NT2/D1 (cell line): Measurements from ENCODE around the gene FAM222B.
"Not testable (repeated sequence)": the region's sequence is repeated elsewhere in the genome, so short reads cannot be mapped to it uniquely, and the experiment has no call there.

Experiments
- DNase-seq: peaks from one replicate; pipeline ENCODE4 v3.0.0-alpha.2; 2011; ENCODE audit warnings: low read depth, low spot score
- H3K27me3 ChIP-seq: 2 replicates; pipeline ENCODE4 v1.6.0; 2011; ENCODE audit warnings: mild to moderate bottlenecking; ENCODE audit not compliant: insufficient read length, insufficient read depth
- H3K36me3 ChIP-seq: 2 replicates; pipeline ENCODE4 v1.6.1; 2011; ENCODE audit warnings: mild to moderate bottlenecking, low read length, mixed read lengths; ENCODE audit not compliant: insufficient read depth, insufficient read length
- H3K4me1 ChIP-seq: 2 replicates; pipeline ENCODE4 v1.5.1; 2011; ENCODE audit not compliant: insufficient read depth, insufficient read length
- H3K4me3 ChIP-seq: 2 replicates; pipeline ENCODE4 v1.5.1; 2011; ENCODE audit warnings: low read depth; ENCODE audit not compliant: insufficient read length
- H3K9ac ChIP-seq: 2 replicates; pipeline ENCODE4 v1.6.0; 2011; ENCODE audit warnings: low read depth; ENCODE audit not compliant: insufficient read length
- H3K9me3 ChIP-seq: 2 replicates; pipeline ENCODE4 v1.5.1; 2011; ENCODE audit warnings: mild to moderate bottlenecking, low read length; ENCODE audit not compliant: insufficient read depth
- SUZ12 ChIP-seq: IDR thresholded peaks from 2 replicates; pipeline ENCODE4 v1.6.1; 2011; ENCODE audit not compliant: insufficient read length, insufficient read depth; ENCODE audit errors: extremely low read depth
- YY1 ChIP-seq: IDR thresholded peaks from 2 replicates; pipeline ENCODE4 v1.6.1; 2011; ENCODE audit not compliant: insufficient read length, insufficient read depth
- ZNF274 ChIP-seq: IDR thresholded peaks from 2 replicates; pipeline ENCODE4 v1.6.1; 2011; ENCODE audit warnings: mild to moderate bottlenecking, low read depth, low read length

Gene FAM222B

GRCh38 chr17:28788100-28788499, 54.5 kb downstream of the FAM222B start:
- H3K36me3 ChIP-seq: peaks cover 6% of the 10 kb centered on the region
- no peaks in the 10 kb centered on the region for H3K27me3 ChIP-seq
- TF ChIP-seq SUZ12 (no peak), YY1 (no peak), ZNF274 (no peak)
- no peak for DNase-seq
- no peak overlapping the region for H3K9ac ChIP-seq
- no peaks in the 10 kb centered on the region for H3K9me3 ChIP-seq
- H3K4me1 ChIP-seq: no peaks in the 10 kb centered on the region
- no peak overlapping the region for H3K4me3 ChIP-seq

- TF ChIP-seq YY1 (no peak), ZNF274 (no peak), SUZ12 (no peak)
Observed at GRCh38 chr17:28783161-28783560, 59.4 kb downstream of the FAM222B start.

GRCh38 chr17:28779601-28780000, 63.0 kb downstream of the FAM222B start:
- not testable (repeated sequence) for H3K9me3 ChIP-seq, DNase-seq, H3K27me3 ChIP-seq, H3K36me3 ChIP-seq, H3K9ac ChIP-seq, H3K4me3 ChIP-seq, H3K4me1 ChIP-seq

More at GRCh38 chr17:28783161-28783560, 59.4 kb downstream of the FAM222B start:
- H3K9me3 ChIP-seq: no peaks in the 10 kb centered on the region
- DNase-seq: no peak
- H3K4me3 ChIP-seq: no peak overlapping the region
- H3K4me1 ChIP-seq: no peaks in the 10 kb centered on the region
- H3K9ac ChIP-seq: no peak overlapping the region
- peaks cover 4% of the 10 kb centered on the region for H3K36me3 ChIP-seq
- no peaks in the 10 kb centered on the region for H3K27me3 ChIP-seq

- Histone ChIP-seq H3K4me1 (no peaks in the 10 kb centered on the region), H3K4me3 (no peak overlapping the region)
- no peak for TF ChIP-seq YY1
- no peak for TF ChIP-seq SUZ12
- no peak for TF ChIP-seq ZNF274
Observed at GRCh38 chr17:28777178-28777577, 65.4 kb downstream of the FAM222B start.

GRCh38 chr17:28774206-28774605, 68.4 kb downstream of the FAM222B start:
- TF ChIP-seq SUZ12: no peak
- no peak for TF ChIP-seq YY1
- no peak for TF ChIP-seq ZNF274
- H3K27me3 ChIP-seq: no peaks in the 10 kb centered on the region
- H3K36me3 ChIP-seq: peaks cover 2% of the 10 kb centered on the region
- no peaks in the 10 kb centered on the region for H3K9me3 ChIP-seq
- H3K4me3 ChIP-seq: no peak overlapping the region
- no peaks in the 10 kb centered on the region for H3K4me1 ChIP-seq
- H3K9ac ChIP-seq: no peak overlapping the region
- no peak for DNase-seq

More at GRCh38 chr17:28777178-28777577, 65.4 kb downstream of the FAM222B start:
- H3K36me3 ChIP-seq: peaks cover 2% of the 10 kb centered on the region
- no peaks in the 10 kb centered on the region for H3K9me3 ChIP-seq
- DNase-seq: no peak
- H3K9ac ChIP-seq: no peak overlapping the region
- H3K27me3 ChIP-seq: no peaks in the 10 kb centered on the region

GRCh38 chr17:28773736-28774135, 68.9 kb downstream of the FAM222B start:
- Histone ChIP-seq H3K27me3 (no peaks in the 10 kb centered on the region), H3K4me3 (no peak overlapping the region), H3K4me1 (no peaks in the 10 kb centered on the region), H3K36me3 (peaks cover 2% of the 10 kb centered on the region), H3K9ac (no peak overlapping the region), H3K9me3 (no peaks in the 10 kb centered on the region)
- DNase-seq: no peak
- no peak for TF ChIP-seq YY1
- TF ChIP-seq SUZ12: no peak
- TF ChIP-seq ZNF274: no peak

GRCh38 chr17:28765038-28765437, 77.6 kb downstream of the FAM222B start:
- no peaks in the 10 kb centered on the region for H3K27me3 ChIP-seq
- TF ChIP-seq ZNF274 (no peak), YY1 (no peak), SUZ12 (no peak)
- no peaks in the 10 kb centered on the region for H3K4me1 ChIP-seq
- DNase-seq: no peak
- no peaks in the 10 kb centered on the region for H3K9me3 ChIP-seq
- H3K36me3 ChIP-seq: peaks cover 27% of the 10 kb centered on the region
- H3K9ac ChIP-seq: no peak overlapping the region
- no peak overlapping the region for H3K4me3 ChIP-seq

- no peak overlapping the region for H3K9ac ChIP-seq
- H3K4me3 ChIP-seq: no peak overlapping the region
- DNase-seq: no peak
- peaks cover 39% of the 10 kb centered on the region for H3K36me3 ChIP-seq
- no peaks in the 10 kb centered on the region for H3K27me3 ChIP-seq
- no peaks in the 10 kb centered on the region for H3K9me3 ChIP-seq
- no peak for TF ChIP-seq YY1
- no peak for TF ChIP-seq ZNF274
- TF ChIP-seq SUZ12: no peak
- H3K4me1 ChIP-seq: no peaks in the 10 kb centered on the region
Observed at GRCh38 chr17:28763804-28764266, 78.8 kb downstream of the FAM222B start.
